ENCODE data around the gene C1orf52.

GRCh38 chr1:85308833-85309350 lies 49.4 kb upstream of the C1orf52 start:
- TF ChIP-seq EZH2 (IDR thresholded peaks at IDR 0.05) (no peak), POLR2AphosphoS5 (IDR thresholded peaks at IDR 0.05; ENCODE audit: borderline replicate concordance, low read depth, low read length) (no peak), FOXP2 (optimal IDR thresholded peaks at IDR 0.05; ENCODE audit: control extremely low read depth, extremely low read length, insufficient read depth) (no peak)
